HG03066 (cell line): Measurements from ENCODE around the gene PTPRJ.
A peak's percentile ranks its signal among the peaks of the same experiment; 100 is the strongest.

Experiments used
- ATAC-seq: cut with Tn5 transposase; IDR thresholded peaks from one replicate; pipeline ENCODE4 v1.9.1; 2021; ENCODE audit warnings: low read depth; ENCODE audit not compliant: unreplicated experiment

Gene PTPRJ

GRCh38 chr11:47992959-47993820 is 12.8 kb downstream of the PTPRJ start:
- no peak for ATAC-seq

GRCh38 chr11:47994417-47994816 is 14.1 kb downstream of the PTPRJ start:
- no peak for ATAC-seq

- ATAC-seq, result no peak
These were observed 15.0 kb downstream of the PTPRJ start for GRCh38 chr11:47995360-47995769.

GRCh38 chr11:47997063-47998053 is 17.0 kb downstream of the PTPRJ start:
- no peak for ATAC-seq

GRCh38 chr11:47998345-47998732 is 18.0 kb downstream of the PTPRJ start:
- no peak for ATAC-seq

- ATAC-seq, result no peak
These were observed 18.5 kb downstream of the PTPRJ start for GRCh38 chr11:47998733-47999359.

- no peak for ATAC-seq
These were observed 20.1 kb downstream of the PTPRJ start for GRCh38 chr11:48000432-48000831.

GRCh38 chr11:48001438-48002021 is 21.2 kb downstream of the PTPRJ start:
- ATAC-seq, result peak; percentile 50

GRCh38 chr11:48002561-48002960 is 22.2 kb downstream of the PTPRJ start:
- no peak for ATAC-seq

- no peak for ATAC-seq
These were observed 23.6 kb downstream of the PTPRJ start for GRCh38 chr11:48003926-48004325.

- no peak for ATAC-seq
These were observed 24.1 kb downstream of the PTPRJ start for GRCh38 chr11:48004456-48004855.

GRCh38 chr11:48005136-48005535 is 24.8 kb downstream of the PTPRJ start:
- ATAC-seq, result no peak

- no peak for ATAC-seq
These were observed 25.5 kb downstream of the PTPRJ start for GRCh38 chr11:48005831-48006270.

- ATAC-seq, result peak; percentile 47
These were observed 26.1 kb downstream of the PTPRJ start for GRCh38 chr11:48006301-48006992.

GRCh38 chr11:48007677-48008076 is 27.3 kb downstream of the PTPRJ start:
- ATAC-seq, result no peak

GRCh38 chr11:48008951-48009270 is 28.6 kb downstream of the PTPRJ start:
- no peak for ATAC-seq

- no peak for ATAC-seq
These were observed 30.9 kb downstream of the PTPRJ start for GRCh38 chr11:48011102-48011797.

- ATAC-seq, result no peak
These were observed 31.5 kb downstream of the PTPRJ start for GRCh38 chr11:48011798-48012391.
